Prostate gland (tissue), 2 donors: ENCODE data around the gene ELK3. TPM values are rescaled to one million over a fixed set of nuclear protein-coding genes. Genes with fewer than 3 reads are reported as not detected.

Experiments used
- DNase-seq: peaks from one replicate; pipeline ENCODE4 v3.0.0-alpha.2; 2019; ENCODE audit warnings: low spot score
- H3K27ac ChIP-seq, 2 donors: fragments of 200-600 bp; sonication (generic); 2 replicates each; pipeline ENCODE4 v1.5.1; 2017 to 2019
- H3K27me3 ChIP-seq: fragments of 200-600 bp; sonication (generic); replicated peaks from 2 replicates; pipeline ENCODE4 v1.5.1; 2019; ENCODE audit not compliant: insufficient read depth
- H3K36me3 ChIP-seq, 2 donors: fragments of 200-600 bp; sonication (generic); 1 replicate in 1 of 2; 2 replicates in 1 of 2; pipeline versions ENCODE4 v1.5.1 to v1.8.1; 2017 to 2019
- H3K4me1 ChIP-seq: fragments of 200-600 bp; sonication (generic); replicated peaks from 2 replicates; pipeline ENCODE4 v1.5.1; 2019
- H3K4me3 ChIP-seq, 2 donors: fragments of 200-600 bp; sonication (generic); 2 replicates each; pipeline ENCODE4 v1.5.1; 2017 to 2019
- H3K9me3 ChIP-seq: fragments of 200-600 bp; sonication (generic); 2 replicates; pipeline ENCODE4 v1.5.1; 2017
- CTCF ChIP-seq, 4 experiments: fragments of 200-600 bp in 2 of 4; fragments of 450-650 bp in 2 of 4; sonication (generic) in 2 of 4; IDR thresholded peaks; 1 replicate in 3 of 4; 2 replicates in 1 of 4; pipeline ENCODE4 v1.5.1; 2016 to 2019; ENCODE audit warnings: antibody characterized with exemption in 4 of 4, mild to moderate bottlenecking in 2 of 4, moderate library complexity in 2 of 4
- POLR2A ChIP-seq: fragments of 450-650 bp; IDR thresholded peaks from one replicate; pipeline ENCODE4 v1.6.1; 2016; ENCODE audit warnings: antibody characterized with exemption, mild to moderate bottlenecking
- POLR2AphosphoS5 ChIP-seq: sonication (generic); formaldehyde crosslinking; IDR thresholded peaks from one replicate; pipeline ENCODE4 v1.6.1; 2017; ENCODE audit warnings: antibody characterized with exemption
- WGBS: methylation state at CpG from one replicate; pipeline ENCODE4 v1.1.5; 2018; 5-methylcytosine and 5-hydroxymethylcytosine counted together
- intact Hi-C: fragments of 100-400 bp; cut with DNase I; formaldehyde crosslinking; loops from one replicate; pipeline ENCODE4 v1.14.2; 2022
- total RNA-seq, 2 donors: library from RNA; depleted of rRNA; stranded (reverse); fragments of >200 nt; gene quantifications; one replicate each; pipeline ENCODE4 v1.1.0, GENCODE V29; 2016

Gene ELK3
- total RNA-seq, 2 donors from 2014 or later = 7.0 to 20.6 TPM

GRCh38 chr12:96221391-96221790 lies 27.2 kb downstream of the ELK3 start:
- H3K27me3 ChIP-seq = no peaks in the 10 kb centered on the region
- H3K36me3 ChIP-seq = no peaks in the 10 kb centered on the region
- TF ChIP-seq CTCF (IDR thresholded peaks at IDR 0.05) (no peak), POLR2A (no peak), POLR2AphosphoS5 (no peak)
- intact Hi-C loops = loop anchor here (5.0 kb wide), 1 partner anchor 181 kb away; the partner anchor contains the start of gene CDK17
- no peaks in the 10 kb centered on the region for H3K4me1 ChIP-seq
- no peak overlapping the region for H3K27ac ChIP-seq
- WGBS = 76% methylated on average over 5 of the region's 6 CpGs
- DNase-seq = no peak
- H3K4me3 ChIP-seq = no peak overlapping the region
- no peaks in the 10 kb centered on the region for H3K9me3 ChIP-seq

GRCh38 chr12:96223411-96224218 lies 29.4 kb downstream of the ELK3 start:
- TF ChIP-seq CTCF (IDR thresholded peaks at IDR 0.05) (no peak), POLR2AphosphoS5 (no peak), POLR2A (no peak)
- intact Hi-C loops = loop anchor here (5.0 kb wide), 1 partner anchor 179 kb away; the partner anchor contains the start of gene CDK17
- Histone ChIP-seq H3K36me3 (no peaks in the 10 kb centered on the region), H3K27me3 (no peaks in the 10 kb centered on the region), H3K4me3 (no peak overlapping the region), H3K9me3 (no peaks in the 10 kb centered on the region), H3K27ac (no peak overlapping the region), H3K4me1 (no peaks in the 10 kb centered on the region)
- DNase-seq = no peak
- 78% methylated on average over 16 of the region's 16 CpGs for WGBS

- Histone ChIP-seq H3K4me3 (no peak overlapping the region), H3K27me3 (no peaks in the 10 kb centered on the region), H3K36me3 (no peaks in the 10 kb centered on the region), H3K27ac (no peak overlapping the region), H3K4me1 (no peaks in the 10 kb centered on the region), H3K9me3 (no peaks in the 10 kb centered on the region)
- 87% methylated on average over 8 of the region's 8 CpGs for WGBS
- DNase-seq = no peak
- intact Hi-C loops = loop anchor here (5.0 kb wide), 1 partner anchor 178 kb away; the partner anchor contains the start of gene CDK17
- TF ChIP-seq POLR2AphosphoS5 = no peak
- TF ChIP-seq POLR2A = no peak
- TF ChIP-seq CTCF (IDR thresholded peaks at IDR 0.05) = no peak
These were observed 30.0 kb downstream of the ELK3 start for GRCh38 chr12:96224219-96224615.

- DNase-seq = no peak
- H3K4me1 ChIP-seq = no peaks in the 10 kb centered on the region
- no peak for TF ChIP-seq POLR2AphosphoS5
- no peak for TF ChIP-seq CTCF (IDR thresholded peaks at IDR 0.05)
- TF ChIP-seq POLR2A = no peak
- intact Hi-C loops = no loop called here
- 29% methylated on average over 7 of the region's 7 CpGs for WGBS
- no peak overlapping the region for H3K27ac ChIP-seq
- H3K36me3 ChIP-seq = no peaks in the 10 kb centered on the region
- no peaks in the 10 kb centered on the region for H3K9me3 ChIP-seq
- H3K4me3 ChIP-seq = no peak overlapping the region
- H3K27me3 ChIP-seq = no peaks in the 10 kb centered on the region
These were observed 31.1 kb downstream of the ELK3 start for GRCh38 chr12:96225044-96225855.
